Measurements from ENCODE around the gene TSPAN9.

Gene TSPAN9

DNA sequence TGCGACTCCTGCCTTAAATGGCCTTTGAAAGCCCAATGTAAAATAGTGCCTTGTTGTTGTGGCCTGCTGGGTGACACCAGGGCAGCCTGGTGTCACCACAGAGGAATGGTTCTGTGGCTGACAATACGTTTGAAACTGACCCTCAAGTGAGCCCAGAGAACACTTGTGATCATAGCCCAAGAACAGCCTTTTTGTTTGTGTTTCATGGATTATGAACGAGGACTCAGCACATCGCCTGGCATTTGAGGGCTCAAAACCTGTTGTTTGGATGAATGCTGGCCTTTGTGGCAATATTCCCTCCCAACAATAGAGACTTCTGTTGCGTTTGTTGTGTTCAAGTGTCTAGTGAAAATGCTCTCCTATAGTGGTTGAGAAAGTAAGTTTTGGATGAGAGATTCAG lies 48.5 kb downstream of the TSPAN9 start:
- Histone ChIP-seq H3K27me3 (ENCODE audit: insufficient read depth, poor library complexity, severe bottlenecking) (peaks cover 21% of the 10 kb centered on the region), H3K27ac (replicated peaks) (no peak overlapping the region), H3K4me3 (replicated peaks; ENCODE audit: insufficient read depth, low read length) (no peak overlapping the region)
- TF ChIP-seq POLR2AphosphoS5 (IDR thresholded peaks at IDR 0.05; ENCODE audit: low read depth) (no peak), GABPA (IDR thresholded peaks at IDR 0.05; ENCODE audit: low read depth) (no peak), REST (IDR thresholded peaks at IDR 0.05; ENCODE audit: insufficient replicate concordance, low read depth) (no peak), CTCF (IDR thresholded peaks at IDR 0.05; ENCODE audit: insufficient read depth, low read length) (no peak), SPI1 (IDR thresholded peaks at IDR 0.05; ENCODE audit: borderline replicate concordance, low read depth) (no peak)
- DNase-seq (ENCODE audit: low read depth in 1 of 2, low spot score in 1 of 2) = no peak

DNA sequence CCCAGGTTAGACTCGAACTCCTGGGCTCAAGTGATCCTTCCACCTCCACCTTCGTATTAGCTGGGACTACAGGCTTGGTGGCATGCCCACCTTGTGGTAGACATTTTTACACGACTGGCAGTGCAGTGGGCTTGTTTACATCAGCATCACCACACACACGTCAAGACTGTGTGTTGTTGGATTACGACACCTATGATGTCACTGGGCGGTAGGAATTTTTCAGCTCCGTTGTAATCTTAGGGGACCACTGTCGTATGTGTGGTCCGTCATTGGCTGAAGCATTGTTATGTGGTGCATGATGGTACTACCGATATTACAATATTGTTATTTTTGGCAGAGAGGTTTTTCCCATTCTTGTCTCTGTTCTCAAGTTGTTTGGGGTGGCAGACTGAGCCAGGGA lies 50.7 kb downstream of the TSPAN9 start:
- TF ChIP-seq CTCF (IDR thresholded peaks at IDR 0.05; ENCODE audit: insufficient read depth, low read length) (no peak), POLR2AphosphoS5 (IDR thresholded peaks at IDR 0.05; ENCODE audit: low read depth) (no peak), SPI1 (IDR thresholded peaks at IDR 0.05; ENCODE audit: borderline replicate concordance, low read depth) (no peak), REST (IDR thresholded peaks at IDR 0.05; ENCODE audit: insufficient replicate concordance, low read depth) (no peak), GABPA (IDR thresholded peaks at IDR 0.05; ENCODE audit: low read depth) (no peak)
- Histone ChIP-seq H3K27ac (replicated peaks) (no peak overlapping the region), H3K27me3 (ENCODE audit: insufficient read depth, poor library complexity, severe bottlenecking) (peaks cover 31% of the 10 kb centered on the region), H3K4me3 (replicated peaks; ENCODE audit: insufficient read depth, low read length) (no peak overlapping the region)
- no peak for DNase-seq (ENCODE audit: low read depth in 1 of 2, low spot score in 1 of 2)

GRCh38 chr12:3128498-3129293 lies 51.5 kb downstream of the TSPAN9 start:
- no peak for DNase-seq (ENCODE audit: low read depth in 1 of 2, low spot score in 1 of 2)
- TF ChIP-seq REST (IDR thresholded peaks at IDR 0.05; ENCODE audit: insufficient replicate concordance, low read depth) (no peak), CTCF (IDR thresholded peaks at IDR 0.05; ENCODE audit: insufficient read depth, low read length) (no peak), SPI1 (IDR thresholded peaks at IDR 0.05; ENCODE audit: borderline replicate concordance, low read depth) (no peak), POLR2AphosphoS5 (IDR thresholded peaks at IDR 0.05; ENCODE audit: low read depth) (no peak), GABPA (IDR thresholded peaks at IDR 0.05; ENCODE audit: low read depth) (no peak)

More at GRCh38 chr12:3128498-3129293, 51.5 kb downstream of the TSPAN9 start:
- no peak overlapping the region for H3K27ac ChIP-seq (replicated peaks)
- no peak overlapping the region for H3K4me3 ChIP-seq (replicated peaks; ENCODE audit: insufficient read depth, low read length)
- peaks cover 34% of the 10 kb centered on the region for H3K27me3 ChIP-seq (ENCODE audit: insufficient read depth, poor library complexity, severe bottlenecking)
